ENCODE data around the gene ZSWIM6.

GRCh38 chr5:61575103-61575502 is 243.0 kb downstream of the ZSWIM6 start:
- TF ChIP-seq, protein P1, sequence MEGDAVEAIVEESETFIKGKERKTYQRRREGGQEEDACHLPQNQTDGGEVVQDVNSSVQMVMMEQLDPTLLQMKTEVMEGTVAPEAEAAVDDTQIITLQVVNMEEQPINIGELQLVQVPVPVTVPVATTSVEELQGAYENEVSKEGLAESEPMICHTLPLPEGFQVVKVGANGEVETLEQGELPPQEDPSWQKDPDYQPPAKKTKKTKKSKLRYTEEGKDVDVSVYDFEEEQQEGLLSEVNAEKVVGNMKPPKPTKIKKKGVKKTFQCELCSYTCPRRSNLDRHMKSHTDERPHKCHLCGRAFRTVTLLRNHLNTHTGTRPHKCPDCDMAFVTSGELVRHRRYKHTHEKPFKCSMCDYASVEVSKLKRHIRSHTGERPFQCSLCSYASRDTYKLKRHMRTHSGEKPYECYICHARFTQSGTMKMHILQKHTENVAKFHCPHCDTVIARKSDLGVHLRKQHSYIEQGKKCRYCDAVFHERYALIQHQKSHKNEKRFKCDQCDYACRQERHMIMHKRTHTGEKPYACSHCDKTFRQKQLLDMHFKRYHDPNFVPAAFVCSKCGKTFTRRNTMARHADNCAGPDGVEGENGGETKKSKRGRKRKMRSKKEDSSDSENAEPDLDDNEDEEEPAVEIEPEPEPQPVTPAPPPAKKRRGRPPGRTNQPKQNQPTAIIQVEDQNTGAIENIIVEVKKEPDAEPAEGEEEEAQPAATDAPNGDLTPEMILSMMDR (IDR thresholded peaks at IDR 0.05) = no peak
- no peak for TF ChIP-seq POLR2AphosphoS5 (IDR thresholded peaks at IDR 0.05; ENCODE audit: low read depth, low read length)
